Measurements from ENCODE around the gene INHA. TPM values are rescaled to one million over a fixed set of nuclear protein-coding genes. Genes with fewer than 3 reads are reported as not detected.

Gene INHA
- total and polyA plus RNA-seq, 4 donors, result 0.03 to 0.15 (median 0.11) TPM

DNA sequence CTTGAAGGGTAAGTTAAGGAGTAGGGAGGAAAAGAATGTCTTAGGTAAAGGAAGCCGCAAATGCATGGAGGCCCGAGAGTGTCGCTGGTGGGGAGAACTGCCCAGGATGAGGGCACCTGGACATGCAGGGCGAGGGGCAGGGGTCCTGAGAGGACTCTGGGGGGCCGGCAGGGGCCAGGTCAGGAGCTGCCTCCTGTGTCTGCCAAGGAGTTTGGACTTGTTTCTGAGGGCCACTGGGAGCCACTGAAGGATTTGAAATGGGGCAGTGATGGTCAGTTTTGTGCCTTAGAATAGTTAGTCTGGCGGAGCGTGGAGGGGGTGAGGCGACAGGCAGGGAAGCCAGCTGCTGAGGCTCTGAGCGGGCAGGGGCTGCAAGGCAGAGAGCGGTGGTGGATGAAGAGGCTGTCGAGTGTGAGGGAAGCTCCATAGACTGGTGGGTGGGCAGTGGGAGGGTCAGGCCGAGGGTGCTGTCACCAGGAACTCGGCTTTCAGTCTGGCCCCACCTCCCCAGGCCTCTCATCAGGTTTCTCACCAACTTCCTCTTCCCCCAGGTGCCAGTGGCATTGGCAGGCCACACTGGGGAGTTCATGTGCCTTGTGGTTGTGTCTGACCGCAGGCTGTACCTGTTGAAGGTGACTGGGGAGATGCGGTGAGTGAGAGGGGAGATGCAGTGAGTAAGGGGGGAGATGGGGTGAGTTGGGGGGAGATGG lies 40.6 kb downstream of the INHA start:
- H3K27ac ChIP-seq (ENCODE audit: low read depth in 1 of 2, low read length in 2 of 2), result no peak overlapping the region
- no peak overlapping the region for H3K4me3 ChIP-seq (ENCODE audit: low read depth in 1 of 3, low read length in 3 of 3)
- H3K36me3 ChIP-seq (ENCODE audit: control insufficient read depth in 4 of 4, insufficient read depth in 3 of 4, low read depth in 1 of 4, low read length in 3 of 4), result peaks cover 3 to 20% (median 9%) of the 10 kb centered on the region in 4 donors
- no peaks in the 10 kb centered on the region for H3K27me3 ChIP-seq (ENCODE audit: control insufficient read depth in 4 of 4, insufficient read depth in 4 of 4, low read length in 3 of 4)
- H3K9me3 ChIP-seq (ENCODE audit: control insufficient read depth in 4 of 4, low read length in 3 of 4), result no peaks in the 10 kb centered on the region
- WGBS, result 90% methylated on average over 15 of the region's 15 CpGs
- H3K9ac ChIP-seq (ENCODE audit: low read depth in 1 of 2, low read length in 2 of 2), result no peak overlapping the region
- TF ChIP-seq, protein P1, sequence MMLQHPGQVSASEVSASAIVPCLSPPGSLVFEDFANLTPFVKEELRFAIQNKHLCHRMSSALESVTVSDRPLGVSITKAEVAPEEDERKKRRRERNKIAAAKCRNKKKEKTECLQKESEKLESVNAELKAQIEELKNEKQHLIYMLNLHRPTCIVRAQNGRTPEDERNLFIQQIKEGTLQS (IDR thresholded peaks at IDR 0.05), result no peak
- TF ChIP-seq, protein P2, sequence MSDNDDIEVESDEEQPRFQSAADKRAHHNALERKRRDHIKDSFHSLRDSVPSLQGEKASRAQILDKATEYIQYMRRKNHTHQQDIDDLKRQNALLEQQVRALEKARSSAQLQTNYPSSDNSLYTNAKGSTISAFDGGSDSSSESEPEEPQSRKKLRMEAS (IDR thresholded peaks at IDR 0.05), result no peak
- TF ChIP-seq HNF4G (IDR thresholded peaks at IDR 0.05) (no peak), NR2F2 (IDR thresholded peaks at IDR 0.05) (no peak), RXRA (IDR thresholded peaks at IDR 0.05) (no peak), EGR1 (IDR thresholded peaks at IDR 0.05; ENCODE audit: low read depth in 2 of 2) (no peak), FOXA1 (IDR thresholded peaks at IDR 0.05) (no peak), YY1 (IDR thresholded peaks at IDR 0.05) (no peak), JUND (IDR thresholded peaks at IDR 0.05) (no peak), SP1 (IDR thresholded peaks at IDR 0.05) (no peak), HNF4A (conservative IDR thresholded peaks at IDR 0.05) (no peak), FOXA2 (IDR thresholded peaks at IDR 0.05) (no peak), RAD21 (IDR thresholded peaks at IDR 0.05) (no peak)
- TF ChIP-seq, protein P3, sequence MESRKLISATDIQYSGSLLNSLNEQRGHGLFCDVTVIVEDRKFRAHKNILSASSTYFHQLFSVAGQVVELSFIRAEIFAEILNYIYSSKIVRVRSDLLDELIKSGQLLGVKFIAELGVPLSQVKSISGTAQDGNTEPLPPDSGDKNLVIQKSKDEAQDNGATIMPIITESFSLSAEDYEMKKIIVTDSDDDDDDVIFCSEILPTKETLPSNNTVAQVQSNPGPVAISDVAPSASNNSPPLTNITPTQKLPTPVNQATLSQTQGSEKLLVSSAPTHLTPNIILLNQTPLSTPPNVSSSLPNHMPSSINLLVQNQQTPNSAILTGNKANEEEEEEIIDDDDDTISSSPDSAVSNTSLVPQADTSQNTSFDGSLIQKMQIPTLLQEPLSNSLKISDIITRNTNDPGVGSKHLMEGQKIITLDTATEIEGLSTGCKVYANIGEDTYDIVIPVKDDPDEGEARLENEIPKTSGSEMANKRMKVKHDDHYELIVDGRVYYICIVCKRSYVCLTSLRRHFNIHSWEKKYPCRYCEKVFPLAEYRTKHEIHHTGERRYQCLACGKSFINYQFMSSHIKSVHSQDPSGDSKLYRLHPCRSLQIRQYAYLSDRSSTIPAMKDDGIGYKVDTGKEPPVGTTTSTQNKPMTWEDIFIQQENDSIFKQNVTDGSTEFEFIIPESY (IDR thresholded peaks at IDR 0.05), result no peak
- TF ChIP-seq, protein P4, sequence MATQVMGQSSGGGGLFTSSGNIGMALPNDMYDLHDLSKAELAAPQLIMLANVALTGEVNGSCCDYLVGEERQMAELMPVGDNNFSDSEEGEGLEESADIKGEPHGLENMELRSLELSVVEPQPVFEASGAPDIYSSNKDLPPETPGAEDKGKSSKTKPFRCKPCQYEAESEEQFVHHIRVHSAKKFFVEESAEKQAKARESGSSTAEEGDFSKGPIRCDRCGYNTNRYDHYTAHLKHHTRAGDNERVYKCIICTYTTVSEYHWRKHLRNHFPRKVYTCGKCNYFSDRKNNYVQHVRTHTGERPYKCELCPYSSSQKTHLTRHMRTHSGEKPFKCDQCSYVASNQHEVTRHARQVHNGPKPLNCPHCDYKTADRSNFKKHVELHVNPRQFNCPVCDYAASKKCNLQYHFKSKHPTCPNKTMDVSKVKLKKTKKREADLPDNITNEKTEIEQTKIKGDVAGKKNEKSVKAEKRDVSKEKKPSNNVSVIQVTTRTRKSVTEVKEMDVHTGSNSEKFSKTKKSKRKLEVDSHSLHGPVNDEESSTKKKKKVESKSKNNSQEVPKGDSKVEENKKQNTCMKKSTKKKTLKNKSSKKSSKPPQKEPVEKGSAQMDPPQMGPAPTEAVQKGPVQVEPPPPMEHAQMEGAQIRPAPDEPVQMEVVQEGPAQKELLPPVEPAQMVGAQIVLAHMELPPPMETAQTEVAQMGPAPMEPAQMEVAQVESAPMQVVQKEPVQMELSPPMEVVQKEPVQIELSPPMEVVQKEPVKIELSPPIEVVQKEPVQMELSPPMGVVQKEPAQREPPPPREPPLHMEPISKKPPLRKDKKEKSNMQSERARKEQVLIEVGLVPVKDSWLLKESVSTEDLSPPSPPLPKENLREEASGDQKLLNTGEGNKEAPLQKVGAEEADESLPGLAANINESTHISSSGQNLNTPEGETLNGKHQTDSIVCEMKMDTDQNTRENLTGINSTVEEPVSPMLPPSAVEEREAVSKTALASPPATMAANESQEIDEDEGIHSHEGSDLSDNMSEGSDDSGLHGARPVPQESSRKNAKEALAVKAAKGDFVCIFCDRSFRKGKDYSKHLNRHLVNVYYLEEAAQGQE (IDR thresholded peaks at IDR 0.05), result no peak
- TF ChIP-seq, protein P5, sequence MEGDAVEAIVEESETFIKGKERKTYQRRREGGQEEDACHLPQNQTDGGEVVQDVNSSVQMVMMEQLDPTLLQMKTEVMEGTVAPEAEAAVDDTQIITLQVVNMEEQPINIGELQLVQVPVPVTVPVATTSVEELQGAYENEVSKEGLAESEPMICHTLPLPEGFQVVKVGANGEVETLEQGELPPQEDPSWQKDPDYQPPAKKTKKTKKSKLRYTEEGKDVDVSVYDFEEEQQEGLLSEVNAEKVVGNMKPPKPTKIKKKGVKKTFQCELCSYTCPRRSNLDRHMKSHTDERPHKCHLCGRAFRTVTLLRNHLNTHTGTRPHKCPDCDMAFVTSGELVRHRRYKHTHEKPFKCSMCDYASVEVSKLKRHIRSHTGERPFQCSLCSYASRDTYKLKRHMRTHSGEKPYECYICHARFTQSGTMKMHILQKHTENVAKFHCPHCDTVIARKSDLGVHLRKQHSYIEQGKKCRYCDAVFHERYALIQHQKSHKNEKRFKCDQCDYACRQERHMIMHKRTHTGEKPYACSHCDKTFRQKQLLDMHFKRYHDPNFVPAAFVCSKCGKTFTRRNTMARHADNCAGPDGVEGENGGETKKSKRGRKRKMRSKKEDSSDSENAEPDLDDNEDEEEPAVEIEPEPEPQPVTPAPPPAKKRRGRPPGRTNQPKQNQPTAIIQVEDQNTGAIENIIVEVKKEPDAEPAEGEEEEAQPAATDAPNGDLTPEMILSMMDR (IDR thresholded peaks at IDR 0.05; ENCODE audit: low read depth, low read length, missing input control), result no peak
- DNase-seq (ENCODE audit: low spot score), result no peak
- no peaks in the 10 kb centered on the region for H3K4me1 ChIP-seq (ENCODE audit: control insufficient read depth in 4 of 4, insufficient read depth in 4 of 4, low read length in 3 of 4)
